Measurements from ENCODE around the gene RGS14.
A peak's percentile ranks its signal among the peaks of the same experiment; 100 is the strongest.
"Not testable (repeated sequence)": the region's sequence is repeated elsewhere in the genome, so short reads cannot be mapped to it uniquely, and the experiment has no call there.

Gene RGS14

DNA sequence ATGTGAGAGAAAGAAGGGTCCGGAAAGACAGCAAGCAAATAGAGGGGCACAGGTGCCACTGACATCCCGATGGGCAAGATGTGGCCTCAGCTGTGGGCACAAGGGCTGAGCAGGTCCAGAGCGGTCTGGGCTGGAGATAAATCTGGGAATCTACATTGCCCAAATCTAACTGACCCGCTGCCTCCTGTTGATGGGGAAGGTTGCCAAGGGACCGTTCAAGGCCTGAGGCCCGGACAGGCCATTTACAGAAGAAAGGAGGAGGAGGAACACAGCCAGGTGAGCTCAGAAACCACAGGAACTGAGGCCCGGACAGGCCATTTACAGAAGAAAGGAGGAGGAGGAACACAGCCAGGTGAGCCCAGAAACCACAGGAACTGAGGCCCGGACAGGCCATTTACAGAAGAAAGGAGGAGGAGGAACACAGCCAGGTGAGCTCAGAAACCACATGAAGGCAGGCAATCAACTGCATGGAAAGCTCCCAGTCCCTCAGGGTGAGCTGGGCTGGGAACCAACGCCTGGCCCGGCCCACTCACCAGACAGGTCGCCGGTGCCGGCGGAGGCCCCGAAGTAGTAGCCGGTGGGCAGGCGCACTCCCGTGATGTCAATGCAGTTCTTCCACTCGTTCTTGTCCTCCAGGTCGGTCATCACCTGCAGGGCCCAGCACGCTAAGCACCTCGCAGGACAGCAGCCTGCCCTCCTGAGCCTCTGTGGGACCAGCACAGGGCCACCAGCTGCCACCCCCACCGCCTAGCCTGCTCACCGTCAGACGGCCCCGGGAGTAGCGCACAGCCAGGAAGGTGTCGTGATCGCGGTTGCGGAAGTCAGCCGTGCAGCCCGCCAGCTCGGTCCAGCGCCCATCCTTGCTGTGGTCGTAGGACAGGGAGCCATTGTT, 20.9 kb upstream of the RGS14 start:
- Histone ChIP-seq H3K9ac (ENCODE audit: low read depth, low read length, poor library complexity, severe bottlenecking) (no peak overlapping the region), H3K36me3 (ENCODE audit: insufficient read depth, low read length) (peaks cover 40% of the 10 kb centered on the region; the same call in 1 of the 2 replicates), H3K4me3 (ENCODE audit: low read length, poor library complexity, severe bottlenecking) (no peak overlapping the region), H3K79me2 (ENCODE audit: insufficient read depth, low read length) (peaks cover 18% of the 10 kb centered on the region; the same call in 1 of the 2 replicates), H3F3A (ENCODE audit: low read depth) (no peaks in the 10 kb centered on the region), H3K4me2 (ENCODE audit: low read depth, low read length, poor library complexity, severe bottlenecking) (no peak overlapping the region), H4K20me1 (ENCODE audit: insufficient read depth, low read length, poor library complexity, severe bottlenecking) (no peaks in the 10 kb centered on the region), H3K4me1 (ENCODE audit: insufficient read depth, low read length, poor library complexity, severe bottlenecking) (peaks cover 4% of the 10 kb centered on the region), H3K27me3 (ENCODE audit: insufficient read depth, low read length, poor library complexity, severe bottlenecking) (no peaks in the 10 kb centered on the region), H3K9me2 (replicated peaks; ENCODE audit: low read depth, low read length) (no peaks in the 10 kb centered on the region), H3K9me3 (ENCODE audit: insufficient read depth, low read depth, low read length) (no peaks in the 10 kb centered on the region), H2AFZ (ENCODE audit: low read length) (no peak overlapping the region)
- TF ChIP-seq EZH2phosphoT487 (IDR thresholded peaks at IDR 0.05; ENCODE audit: borderline replicate concordance) (no peak), CTCF (conservative IDR thresholded peaks at IDR 0.05; ENCODE audit: low read length) (no peak)

- Histone ChIP-seq H3K9me2 (replicated peaks; ENCODE audit: low read depth, low read length) (no peaks in the 10 kb centered on the region), H3K9me3 (ENCODE audit: insufficient read depth, low read depth, low read length) (no peaks in the 10 kb centered on the region), H3F3A (ENCODE audit: low read depth) (no peaks in the 10 kb centered on the region), H3K79me2 (ENCODE audit: insufficient read depth, low read length) (peaks cover 22% of the 10 kb centered on the region; the same call in 1 of the 2 replicates), H3K9ac (ENCODE audit: low read depth, low read length, poor library complexity, severe bottlenecking) (no peak overlapping the region), H4K20me1 (ENCODE audit: insufficient read depth, low read length, poor library complexity, severe bottlenecking) (no peaks in the 10 kb centered on the region), H3K4me3 (ENCODE audit: low read length, poor library complexity, severe bottlenecking) (no peak overlapping the region), H3K4me1 (ENCODE audit: insufficient read depth, low read length, poor library complexity, severe bottlenecking) (no peaks in the 10 kb centered on the region), H2AFZ (ENCODE audit: low read length) (no peak overlapping the region), H3K27me3 (ENCODE audit: insufficient read depth, low read length, poor library complexity, severe bottlenecking) (no peaks in the 10 kb centered on the region), H3K4me2 (ENCODE audit: low read depth, low read length, poor library complexity, severe bottlenecking) (no peak overlapping the region), H3K36me3 (ENCODE audit: insufficient read depth, low read length) (peaks cover 37% of the 10 kb centered on the region; the same call in 1 of the 2 replicates)
- no peak for TF ChIP-seq EZH2phosphoT487 (IDR thresholded peaks at IDR 0.05; ENCODE audit: borderline replicate concordance)
- no peak for TF ChIP-seq CTCF (conservative IDR thresholded peaks at IDR 0.05; ENCODE audit: low read length)
Observed at GRCh38 chr5:177338251-177339106, 19.2 kb upstream of the RGS14 start.

DNA sequence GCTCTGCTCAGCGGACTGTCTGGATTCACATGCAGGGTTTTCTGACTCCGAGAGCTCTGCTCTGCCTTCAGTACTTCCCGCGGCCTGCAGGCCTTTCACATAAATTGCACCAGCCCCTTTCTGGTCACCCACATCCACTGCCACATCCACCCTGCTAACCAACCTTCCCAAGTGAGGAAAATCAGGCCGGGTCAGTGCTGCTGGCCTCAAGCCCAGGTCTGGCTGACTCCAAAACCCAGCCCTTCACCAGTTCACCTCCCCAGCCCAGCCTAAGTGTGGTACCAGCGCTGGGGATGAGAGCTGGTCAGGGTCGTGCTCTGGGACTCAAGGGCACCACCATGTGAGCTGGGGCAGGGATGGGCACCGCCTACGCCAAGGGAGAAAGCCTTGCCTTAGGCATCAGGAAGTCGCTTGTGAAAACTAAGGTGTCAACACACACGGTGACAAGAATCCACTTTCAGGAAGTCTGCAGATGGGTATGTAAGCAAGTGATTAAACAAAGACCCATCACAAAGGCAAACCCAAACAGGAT, 18.6 kb upstream of the RGS14 start:
- no peaks in the 10 kb centered on the region for H3K4me1 ChIP-seq (ENCODE audit: insufficient read depth, low read length, poor library complexity, severe bottlenecking)
- H3K36me3 ChIP-seq (ENCODE audit: insufficient read depth, low read length) = peaks cover 31% of the 10 kb centered on the region; the same call in 1 of the 2 replicates
- no peaks in the 10 kb centered on the region for H3K9me3 ChIP-seq (ENCODE audit: insufficient read depth, low read depth, low read length)
- H3K27me3 ChIP-seq (ENCODE audit: insufficient read depth, low read length, poor library complexity, severe bottlenecking) = no peaks in the 10 kb centered on the region
- H3K79me2 ChIP-seq (ENCODE audit: insufficient read depth, low read length) = peaks cover 26% of the 10 kb centered on the region; the same call in 1 of the 2 replicates
- no peak overlapping the region for H3K9ac ChIP-seq (ENCODE audit: low read depth, low read length, poor library complexity, severe bottlenecking)
- peak overlapping the region; percentile 24 for H3K4me2 ChIP-seq (ENCODE audit: low read depth, low read length, poor library complexity, severe bottlenecking)
- H3K9me2 ChIP-seq (replicated peaks; ENCODE audit: low read depth, low read length) = no peaks in the 10 kb centered on the region
- no peaks in the 10 kb centered on the region for H3F3A ChIP-seq (ENCODE audit: low read depth)
- TF ChIP-seq CTCF (conservative IDR thresholded peaks at IDR 0.05; ENCODE audit: low read length) = no peak
- no peak for TF ChIP-seq EZH2phosphoT487 (IDR thresholded peaks at IDR 0.05; ENCODE audit: borderline replicate concordance)
- no peak overlapping the region for H3K4me3 ChIP-seq (ENCODE audit: low read length, poor library complexity, severe bottlenecking)
- H4K20me1 ChIP-seq (ENCODE audit: insufficient read depth, low read length, poor library complexity, severe bottlenecking) = no peaks in the 10 kb centered on the region
- H2AFZ ChIP-seq (ENCODE audit: low read length) = no peak overlapping the region

GRCh38 chr5:177343000-177343399, 14.7 kb upstream of the RGS14 start:
- not testable (repeated sequence) for H3K4me3 ChIP-seq (ENCODE audit: low read length, poor library complexity, severe bottlenecking); H4K20me1 ChIP-seq (ENCODE audit: insufficient read depth, low read length, poor library complexity, severe bottlenecking); H3K9ac ChIP-seq (ENCODE audit: low read depth, low read length, poor library complexity, severe bottlenecking); H3K36me3 ChIP-seq (ENCODE audit: insufficient read depth, low read length); H3K27me3 ChIP-seq (ENCODE audit: insufficient read depth, low read length, poor library complexity, severe bottlenecking); H3F3A ChIP-seq (ENCODE audit: low read depth); H3K9me3 ChIP-seq (ENCODE audit: insufficient read depth, low read depth, low read length); H2AFZ ChIP-seq (ENCODE audit: low read length); H3K9me2 ChIP-seq (replicated peaks; ENCODE audit: low read depth, low read length); H3K4me2 ChIP-seq (ENCODE audit: low read depth, low read length, poor library complexity, severe bottlenecking)
- Histone ChIP-seq H3K4me1 (ENCODE audit: insufficient read depth, low read length, poor library complexity, severe bottlenecking) (peaks cover 11% of the 10 kb centered on the region), H3K79me2 (ENCODE audit: insufficient read depth, low read length) (peaks cover 54% of the 10 kb centered on the region)
